22Rv1 (cell line): ENCODE data around the gene SIN3B.

Experiments
- H3K27ac ChIP-seq: fragments of 450-650 bp; 2 replicates; pipeline ENCODE4 v1.5.1; 2017
- CTCF ChIP-seq: fragments of 450-650 bp; IDR thresholded peaks from 2 replicates; pipeline ENCODE4 v1.5.1; 2017; ENCODE audit warnings: mild to moderate bottlenecking
- ZFX ChIP-seq: fragments of 450-650 bp; IDR thresholded peaks from 2 replicates; pipeline ENCODE4 v1.6.1; 2017; ENCODE audit warnings: antibody characterized with exemption, borderline replicate concordance

SIN3B gene

GRCh38 chr19:16896146-16897028 is 67.2 kb downstream of the SIN3B start:
- TF ChIP-seq ZFX (no peak), CTCF (no peak)
- no peak overlapping the region for H3K27ac ChIP-seq

GRCh38 chr19:16897029-16897855 is 68.0 kb downstream of the SIN3B start:
- TF ChIP-seq ZFX (no peak), CTCF (no peak)
- peak overlapping the region; percentile 50 for H3K27ac ChIP-seq

GRCh38 chr19:16897856-16898161 is 68.6 kb downstream of the SIN3B start:
- H3K27ac ChIP-seq = peak overlapping the region; percentile 50

GRCh38 chr19:16898361-16899015 is 69.3 kb downstream of the SIN3B start:
- no peak overlapping the region for H3K27ac ChIP-seq
- TF ChIP-seq CTCF = no peak
- no peak for TF ChIP-seq ZFX

More at GRCh38 chr19:16897856-16898161, 68.6 kb downstream of the SIN3B start:
- no peak for TF ChIP-seq CTCF

- no peak overlapping the region for H3K27ac ChIP-seq
- TF ChIP-seq ZFX = no peak
- peak; percentile 68 for TF ChIP-seq CTCF
Observed at GRCh38 chr19:16899566-16900075, 70.4 kb downstream of the SIN3B start.

GRCh38 chr19:16901491-16902175 is 72.4 kb downstream of the SIN3B start:
- TF ChIP-seq ZFX (no peak), CTCF (no peak)
- no peak overlapping the region for H3K27ac ChIP-seq
